SH-SY5Y (cell line): Measurements from ENCODE around the gene SLC16A12.

Source experiments
- GATA2 ChIP-seq: IDR thresholded peaks from 2 replicates; pipeline ENCODE4 v1.6.1; 2011; ENCODE audit warnings: mild to moderate bottlenecking, low read depth, low read length
- GATA3 ChIP-seq: IDR thresholded peaks from 2 replicates; pipeline ENCODE4 v1.6.1; 2011; ENCODE audit warnings: low read depth, mild to moderate bottlenecking, low read length, moderate library complexity

GRCh38 chr10:89516149-89516832 lies 19.1 kb downstream of the SLC16A12 start:
- TF ChIP-seq GATA2: no peak
- TF ChIP-seq GATA3: no peak
